Stimulated activated CD4-positive, alpha-beta T cell treated with anti-CD3 and anti-CD28 coated beads, Interleukin-4, amount 100 ng/mL, for 24 hours (primary cell): ENCODE measurements around the gene TOMT.

ENCODE experiments used
- DNase-seq: peaks from one replicate; pipeline ENCODE4 v3.0.0-alpha.2; 2020

TOMT gene

DNA sequence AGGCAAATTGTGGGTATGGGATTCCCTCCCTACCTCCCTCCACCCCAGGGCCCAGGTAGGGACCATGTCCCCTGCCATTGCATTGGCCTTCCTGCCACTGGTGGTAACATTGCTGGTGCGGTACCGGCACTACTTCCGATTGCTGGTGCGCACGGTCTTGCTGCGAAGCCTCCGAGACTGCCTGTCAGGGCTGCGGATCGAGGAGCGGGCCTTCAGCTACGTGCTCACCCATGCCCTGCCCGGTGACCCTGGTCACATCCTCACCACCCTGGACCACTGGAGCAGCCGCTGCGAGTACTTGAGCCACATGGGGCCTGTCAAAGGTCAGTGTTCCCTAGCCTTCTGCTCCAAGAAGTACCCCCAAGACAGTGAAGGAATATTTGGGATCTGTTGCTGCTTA, at the start of gene TOMT:
TSS of gene TOMT (plus strand) at position 37 of the 400 bp plus-strand sequence. CDS start at position 65, 28 bp downstream.
- DNase-seq: no peak

DNA sequence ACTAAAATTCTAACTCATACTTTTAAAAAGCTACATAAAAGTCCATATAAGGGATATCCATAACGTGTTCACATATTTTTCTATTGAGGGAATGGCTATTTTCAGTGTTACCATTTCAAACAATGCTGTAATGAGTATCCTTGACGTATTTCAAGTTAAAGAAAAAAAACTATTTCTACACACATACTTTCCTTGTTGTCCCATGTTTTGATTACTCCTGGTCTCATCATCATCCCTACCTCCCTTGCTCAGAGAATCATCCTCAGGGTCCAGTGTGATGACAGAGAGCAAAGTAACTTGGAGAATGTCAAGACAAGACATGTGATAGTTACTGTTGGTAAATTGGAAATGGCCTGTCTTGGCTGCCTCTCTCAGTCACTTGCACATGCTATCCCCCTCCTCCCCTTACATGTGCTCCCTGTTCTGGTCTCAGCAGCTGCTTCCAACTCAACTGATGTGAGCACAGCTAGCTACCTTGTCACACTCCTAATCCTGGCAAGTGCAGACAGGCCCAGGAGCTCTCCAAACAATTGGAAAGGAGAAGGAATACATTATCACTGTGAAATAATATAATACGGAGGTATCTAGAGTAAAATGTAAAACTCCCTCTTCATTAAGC, 47.2 kb upstream of the TOMT start:
- no peak for DNase-seq

GRCh38 chr11:72061739-72062396, 43.9 kb upstream of the TOMT start:
- DNase-seq: no peak

DNA sequence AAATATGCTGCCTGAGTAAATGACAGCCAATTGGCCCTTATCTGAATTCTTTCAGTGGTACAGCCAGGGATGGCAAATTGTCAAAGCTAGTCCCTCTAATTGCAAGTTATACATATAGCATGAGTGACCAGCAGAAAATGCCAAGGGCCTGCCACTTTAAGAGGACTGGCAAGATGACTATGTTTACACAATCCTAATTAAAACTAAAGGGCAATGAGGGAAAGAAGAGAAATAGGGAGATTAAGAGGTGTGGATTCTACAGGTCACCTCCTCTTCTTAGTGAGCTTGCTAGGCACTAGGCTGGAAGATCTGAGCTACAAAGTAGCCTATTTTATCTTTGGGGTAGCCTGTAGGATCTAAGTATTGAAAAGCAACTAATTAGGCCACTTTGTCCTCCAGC, 38.9 kb upstream of the TOMT start:
- DNase-seq: no peak

DNA sequence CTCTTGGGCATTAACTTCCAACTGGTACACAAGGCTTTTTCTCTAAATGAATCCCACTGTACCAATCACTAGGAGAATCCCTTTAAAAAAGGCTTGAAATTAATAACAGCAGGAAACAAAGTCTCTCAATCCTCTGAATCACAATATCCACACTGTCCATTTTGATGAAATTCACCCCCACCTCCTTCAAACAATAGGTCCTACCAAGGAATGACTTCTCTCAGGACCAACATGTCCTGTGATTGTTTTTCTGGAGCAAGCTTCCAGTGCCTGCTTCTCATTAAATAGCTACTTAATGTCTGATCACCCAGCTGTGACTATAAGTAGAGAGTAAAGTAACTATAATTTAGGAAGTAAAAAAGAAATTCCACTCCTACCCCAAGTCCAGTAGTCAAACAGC, 38.5 kb upstream of the TOMT start:
- no peak for DNase-seq

DNA sequence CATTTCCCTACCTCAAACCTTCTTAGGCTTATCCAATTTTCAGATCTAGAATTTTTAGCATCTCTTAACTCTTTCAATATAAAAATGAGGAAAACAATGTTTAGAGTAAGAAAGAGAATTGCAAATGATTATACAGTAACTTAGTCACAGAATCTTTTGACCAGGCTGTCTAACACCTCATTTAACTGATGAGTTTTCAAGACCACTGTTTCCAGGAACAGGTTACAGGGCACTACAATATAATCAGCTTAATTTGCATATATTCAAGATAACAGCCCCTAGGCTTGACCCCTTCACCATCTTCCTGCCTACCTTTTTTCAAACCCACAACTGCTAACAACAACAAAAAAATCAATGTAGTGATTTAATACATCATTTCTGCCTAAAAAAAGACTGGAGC, 38.0 kb upstream of the TOMT start:
- no peak for DNase-seq

- no peak for DNase-seq
Observed at GRCh38 chr11:72069200-72069599, 36.5 kb upstream of the TOMT start.

- DNase-seq: no peak
Observed at GRCh38 chr11:72069787-72070251, 35.9 kb upstream of the TOMT start.

- DNase-seq: no peak
Observed at GRCh38 chr11:72070491-72070890, 35.2 kb upstream of the TOMT start.

- DNase-seq: no peak
Observed at GRCh38 chr11:72072348-72072747, 33.4 kb upstream of the TOMT start.

- DNase-seq: no peak
Observed at GRCh38 chr11:72075109-72075508, 30.6 kb upstream of the TOMT start.

GRCh38 chr11:72075756-72076155, 30.0 kb upstream of the TOMT start:
- DNase-seq: no peak

GRCh38 chr11:72078477-72078876, 27.2 kb upstream of the TOMT start:
- DNase-seq: no peak

GRCh38 chr11:72079819-72080325, 25.9 kb upstream of the TOMT start:
- no peak for DNase-seq

- DNase-seq: peak; percentile 99
Observed at GRCh38 chr11:72080326-72081183, 25.2 kb upstream of the TOMT start, which contains the start of the genes LRRC51 and NUMA1. LRRC51 (plus strand) TSS chr11:72080850; CDS start chr11:72089084, 8,234 bp downstream. NUMA1 (minus strand) TSS chr11:72080542; CDS start chr11:72035943, 44,599 bp downstream.

DNA sequence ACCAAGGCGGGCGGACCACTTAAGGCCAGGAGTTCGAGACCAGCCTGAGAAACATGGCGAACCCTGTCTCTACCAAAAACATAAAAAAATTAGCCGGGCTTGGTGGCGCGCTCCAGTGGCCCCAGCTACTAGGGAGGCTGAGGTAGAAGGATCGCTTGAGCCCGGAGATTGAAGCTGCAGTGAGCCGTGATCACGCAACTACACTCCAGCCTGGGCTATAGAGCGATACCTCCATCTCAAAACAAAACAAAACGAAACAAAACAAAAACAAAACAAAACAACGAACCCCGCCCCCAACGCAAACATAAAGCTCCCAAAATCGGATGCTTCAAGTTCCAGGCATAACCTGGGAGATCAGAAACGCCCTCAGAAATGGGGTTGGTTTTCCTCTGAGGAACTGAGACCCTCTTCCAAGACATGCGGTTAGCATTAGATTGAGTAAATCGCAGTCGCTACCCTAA, 24.5 kb upstream of the TOMT start:
- no peak for DNase-seq

GRCh38 chr11:72081821-72082453, 23.8 kb upstream of the TOMT start:
- no peak for DNase-seq

DNA sequence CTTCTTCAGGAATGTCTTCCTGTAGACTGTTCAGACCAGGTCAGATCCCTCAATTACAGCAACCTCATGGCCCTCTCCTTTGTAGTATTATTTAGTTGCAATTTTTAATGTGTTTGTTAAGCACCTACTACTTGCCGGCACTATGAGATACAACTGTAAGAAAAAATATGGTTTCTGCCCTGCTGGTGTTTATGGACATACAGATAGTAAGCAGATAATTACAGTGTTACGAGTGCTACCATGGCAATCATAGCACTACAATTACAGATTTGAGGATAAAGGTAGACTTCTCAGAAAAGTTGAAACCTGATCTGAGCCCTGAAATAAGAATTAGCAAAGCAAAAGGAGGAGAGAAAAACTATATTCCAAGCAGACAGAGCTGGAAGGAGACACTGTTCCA, 22.3 kb upstream of the TOMT start:
- DNase-seq: no peak

DNA sequence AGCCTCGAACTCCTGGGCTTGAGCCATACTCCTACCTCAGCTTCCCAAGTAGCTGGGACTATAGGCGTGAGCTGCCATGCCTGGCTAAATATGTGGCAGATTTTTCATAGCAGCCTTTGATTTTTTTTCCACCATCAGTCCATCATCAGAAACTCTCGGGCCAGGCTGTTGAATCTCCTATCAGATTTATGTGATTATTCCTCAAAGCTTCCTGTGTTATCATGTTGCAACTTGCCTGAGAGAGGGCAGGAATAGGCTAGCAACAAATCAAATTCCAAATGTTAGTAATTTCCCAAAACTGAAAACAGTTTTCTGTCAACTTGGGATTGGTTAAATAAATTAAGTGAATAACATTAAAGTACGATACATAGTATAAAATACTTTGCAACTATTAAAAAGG, 21.6 kb upstream of the TOMT start:
- DNase-seq: no peak

GRCh38 chr11:72084965-72085364, 20.8 kb upstream of the TOMT start:
- DNase-seq: no peak

GRCh38 chr11:72085621-72086351, 19.9 kb upstream of the TOMT start:
- DNase-seq: no peak
